HG03045 (cell line): ENCODE measurements around the gene REEP3.
"Not testable (repeated sequence)": the region's sequence is repeated elsewhere in the genome, so short reads cannot be mapped to it uniquely, and the experiment has no call there.

Source experiments
- ATAC-seq: cut with Tn5 transposase; IDR thresholded peaks from one replicate; pipeline ENCODE4 v1.9.1; 2021; ENCODE audit warnings: mild to moderate bottlenecking, moderate library complexity; ENCODE audit not compliant: unreplicated experiment

REEP3 gene

DNA sequence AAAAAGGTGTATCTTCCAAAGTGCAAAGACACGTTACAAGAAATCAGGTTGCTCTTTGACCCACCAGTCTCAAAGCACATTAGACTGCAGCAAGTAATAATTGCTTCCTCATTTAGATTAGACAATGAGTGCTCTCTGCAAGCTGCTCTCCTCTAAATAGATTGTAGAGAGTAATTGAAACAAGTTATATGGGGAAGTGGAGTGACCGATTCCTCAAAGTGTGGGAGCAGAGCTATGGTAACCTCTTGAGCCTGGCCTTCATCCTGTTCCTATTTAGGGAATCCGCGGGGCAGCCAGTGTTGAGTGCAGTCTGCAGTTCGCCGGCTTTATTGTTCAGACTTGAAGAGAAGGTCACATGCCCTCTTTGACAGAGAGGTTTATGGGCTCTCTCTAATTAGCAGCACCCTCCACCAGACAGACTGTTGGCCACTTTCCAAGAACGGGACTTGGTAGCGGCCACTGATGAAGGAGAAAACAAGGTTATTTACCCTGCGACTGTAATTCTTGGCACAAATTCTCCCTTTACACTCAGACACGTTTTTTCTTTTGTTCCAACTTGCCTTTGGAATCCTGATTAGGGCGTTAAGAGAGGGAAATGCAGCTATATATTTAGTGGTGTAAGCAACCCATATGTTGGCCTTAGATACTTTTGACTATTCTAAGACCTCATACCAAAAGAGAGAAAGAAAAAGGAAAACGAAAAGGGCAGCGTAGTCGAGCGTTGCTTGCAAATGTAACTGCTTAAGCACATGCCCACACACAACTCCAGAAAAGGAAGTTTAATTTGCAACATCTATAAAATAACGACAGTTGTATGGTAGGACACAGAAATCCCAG, 107.5 kb downstream of the REEP3 start:
- peak; percentile 19 for ATAC-seq

DNA sequence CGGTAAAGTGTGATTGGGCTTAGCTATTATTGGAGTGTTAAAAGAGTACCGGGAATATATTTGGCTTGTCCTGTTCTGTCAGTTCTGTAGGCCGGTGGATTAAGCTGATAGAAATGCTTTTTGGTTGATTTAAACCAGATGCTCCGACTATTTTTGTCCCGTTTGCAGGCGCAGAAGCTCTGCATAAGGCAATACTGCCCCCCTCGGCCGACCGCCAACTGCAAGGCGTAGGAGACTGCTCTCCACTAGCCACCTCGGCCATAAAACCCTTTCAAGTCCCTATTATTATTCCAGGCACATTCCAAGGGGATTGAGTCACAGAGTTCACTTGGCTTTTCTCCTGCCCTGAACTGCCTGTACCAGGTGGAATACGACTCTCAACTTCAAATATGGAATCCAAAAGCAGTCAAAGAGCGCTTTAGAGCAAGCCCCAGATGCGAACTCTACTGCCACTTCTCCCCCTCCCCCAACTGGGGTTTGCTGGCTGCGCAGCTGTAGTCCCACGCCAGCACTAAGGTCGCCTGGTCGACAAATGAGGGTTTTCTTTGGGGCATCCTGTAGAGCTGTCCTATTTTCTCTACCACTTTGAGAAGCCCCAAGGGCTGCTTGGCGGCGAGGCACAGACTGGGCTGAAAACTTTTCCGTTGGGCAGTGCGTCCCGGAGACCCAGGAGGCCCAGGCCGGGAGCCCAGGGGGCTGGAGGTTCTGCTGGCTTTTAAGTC, 108.3 kb downstream of the REEP3 start:
- peak; percentile 43 for ATAC-seq

DNA sequence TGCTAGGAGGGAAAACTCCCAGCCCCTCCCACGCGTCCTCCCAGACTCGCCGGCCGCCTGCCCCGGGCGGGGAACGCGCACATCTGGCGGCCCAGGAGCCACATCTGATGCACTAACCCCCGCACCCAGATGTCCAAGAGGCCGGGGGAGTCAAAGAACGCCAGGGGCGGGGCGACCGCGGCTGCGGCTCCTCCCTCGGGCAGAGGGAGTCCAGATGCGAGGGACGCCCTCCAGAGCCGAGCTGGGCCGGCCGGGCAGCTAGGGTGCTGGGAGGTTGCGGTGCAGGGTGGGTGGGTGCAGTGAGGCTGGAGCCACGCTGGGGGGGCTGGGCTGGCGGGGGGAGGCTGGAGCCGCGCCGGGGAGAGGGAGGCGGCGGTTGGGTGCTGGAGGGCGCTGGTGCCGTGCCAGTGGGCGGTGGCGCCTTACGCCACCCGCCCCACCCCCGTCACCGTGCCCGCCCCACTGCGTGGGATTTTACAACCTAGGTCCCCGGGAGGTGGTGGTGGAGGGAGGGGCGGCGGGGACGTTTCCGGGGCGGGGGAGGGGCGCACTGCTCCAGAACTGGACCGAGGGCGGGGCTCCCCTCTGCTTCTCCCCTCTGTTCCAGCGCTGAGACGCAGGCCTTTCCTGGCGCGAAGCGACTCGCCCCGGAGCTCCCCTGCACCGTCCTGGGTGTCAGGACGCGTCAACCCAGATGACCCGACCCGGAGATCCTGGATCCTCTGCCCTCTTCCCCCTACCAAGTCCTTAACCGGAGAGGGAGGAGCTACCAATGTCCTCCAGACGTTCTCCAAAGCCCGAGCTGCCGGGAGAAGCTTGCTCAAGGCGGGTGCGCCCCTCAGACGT, 109.1 kb downstream of the REEP3 start:
- peak; percentile 72 for ATAC-seq

DNA sequence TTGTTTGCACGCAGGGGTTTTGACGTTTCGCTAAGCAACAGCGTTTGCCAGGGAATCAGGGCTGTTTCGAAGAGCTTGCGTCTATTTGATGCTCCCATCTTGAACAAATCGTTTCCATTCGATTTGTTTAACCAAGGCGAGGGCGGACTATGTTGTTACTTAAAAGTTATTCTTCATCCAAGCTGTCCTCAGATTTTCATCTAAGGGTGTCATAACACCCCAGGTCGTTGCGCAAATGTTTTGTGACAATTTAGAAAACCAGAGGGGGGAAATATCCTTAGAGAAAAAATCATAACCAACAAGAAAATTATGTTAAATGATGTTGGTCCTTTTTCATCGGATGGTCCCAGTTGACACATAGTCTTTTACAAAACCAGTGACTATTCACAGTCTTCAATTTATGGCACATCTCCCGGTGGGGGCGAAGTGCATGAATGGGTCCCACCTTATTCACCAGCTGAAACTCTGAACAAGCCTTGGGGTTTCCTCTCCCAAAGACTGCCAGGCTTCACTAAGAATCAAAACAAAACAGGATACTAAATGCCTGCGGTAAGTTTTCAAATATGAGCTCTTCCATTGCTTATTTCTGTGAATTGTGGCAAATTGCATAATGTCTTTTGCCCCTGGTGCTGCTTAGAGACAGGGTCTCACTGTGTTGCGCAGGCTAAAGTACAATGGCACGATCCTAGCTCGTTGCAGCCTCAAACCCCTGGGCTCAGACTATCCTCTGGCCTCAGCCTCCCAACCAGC, 109.9 kb downstream of the REEP3 start:
- no peak for ATAC-seq

DNA sequence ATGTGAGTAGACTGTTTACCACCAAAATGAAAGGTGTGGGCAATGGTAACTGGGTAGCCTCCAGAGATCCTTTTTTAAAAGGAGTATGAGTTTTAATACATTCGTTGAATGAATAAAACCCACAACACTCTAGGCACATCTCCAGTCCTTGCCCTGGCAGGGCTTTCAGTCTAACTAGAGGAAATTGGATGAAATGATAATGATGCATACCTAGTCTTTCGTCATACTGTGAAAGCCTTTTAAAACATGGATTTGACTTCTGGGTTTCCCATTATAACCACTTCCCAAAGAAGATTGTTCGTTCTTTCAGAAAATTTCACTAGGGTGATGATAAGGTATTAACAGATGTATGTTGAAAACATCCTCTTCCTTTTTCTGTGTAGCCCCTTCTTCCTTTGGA, 110.8 kb downstream of the REEP3 start:
- ATAC-seq: no peak

DNA sequence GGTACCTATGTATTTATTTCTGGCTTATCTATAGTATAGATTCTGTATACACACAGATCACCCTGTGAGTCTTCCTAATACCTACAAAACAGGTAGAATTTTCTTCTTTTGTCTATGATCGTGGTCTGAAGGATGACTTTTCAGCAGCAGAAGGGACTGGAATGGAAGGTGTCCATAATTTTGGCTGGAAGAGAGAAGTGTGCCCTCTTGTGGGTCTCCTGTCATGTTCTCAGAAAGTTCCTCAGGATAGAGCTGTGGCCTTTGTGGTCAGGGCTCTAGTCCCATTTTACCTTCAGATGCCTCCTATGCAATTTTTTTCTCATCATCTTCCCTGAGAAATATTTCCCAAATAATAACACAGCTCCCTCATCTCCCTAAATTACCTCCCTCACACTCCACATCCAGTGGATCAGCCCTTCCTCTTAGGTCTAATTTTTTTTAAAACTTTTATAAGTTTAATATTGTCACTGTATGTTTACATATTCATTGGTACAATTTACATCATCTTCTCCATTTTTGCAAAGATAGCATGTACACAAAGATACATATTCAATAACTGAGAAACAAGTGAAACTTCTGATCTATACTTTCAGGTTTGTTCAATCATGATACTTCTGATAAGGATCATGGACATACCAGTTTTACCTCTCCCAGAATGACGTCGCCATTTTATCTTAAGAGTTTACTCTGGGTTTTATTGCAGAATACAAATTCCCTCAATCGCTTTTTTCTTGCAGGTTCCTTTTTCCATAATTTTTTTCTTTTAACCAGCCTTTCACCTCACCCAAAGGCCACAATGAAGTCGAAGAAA, 112.7 kb downstream of the REEP3 start:
- no peak for ATAC-seq

DNA sequence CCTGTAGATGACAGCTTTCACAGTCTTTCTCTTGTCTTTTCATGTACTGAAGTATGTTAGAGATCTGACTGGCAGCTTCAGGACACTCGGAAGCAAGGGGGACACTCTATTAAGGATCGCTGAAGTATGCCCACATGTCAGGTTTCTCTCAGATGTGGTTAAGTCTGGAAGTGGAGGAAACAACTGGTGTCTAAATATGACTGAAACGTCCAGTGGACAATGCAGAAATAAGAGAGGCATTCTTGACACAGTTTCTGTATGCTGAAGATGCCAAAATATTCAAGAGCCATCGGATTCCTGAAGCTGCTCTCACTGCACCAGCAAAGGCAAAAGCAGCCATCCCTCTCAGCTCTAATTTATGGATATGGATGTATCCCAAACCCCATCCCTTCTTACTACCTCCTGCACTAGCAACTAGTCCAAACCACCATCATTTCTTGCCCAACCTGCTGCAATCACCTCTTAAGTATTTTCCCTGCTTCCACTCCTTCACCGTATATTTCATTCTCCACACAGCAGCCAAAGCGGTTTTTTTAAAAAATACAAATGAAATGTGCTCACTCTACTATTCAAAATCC, 113.4 kb downstream of the REEP3 start:
- ATAC-seq: no peak

DNA sequence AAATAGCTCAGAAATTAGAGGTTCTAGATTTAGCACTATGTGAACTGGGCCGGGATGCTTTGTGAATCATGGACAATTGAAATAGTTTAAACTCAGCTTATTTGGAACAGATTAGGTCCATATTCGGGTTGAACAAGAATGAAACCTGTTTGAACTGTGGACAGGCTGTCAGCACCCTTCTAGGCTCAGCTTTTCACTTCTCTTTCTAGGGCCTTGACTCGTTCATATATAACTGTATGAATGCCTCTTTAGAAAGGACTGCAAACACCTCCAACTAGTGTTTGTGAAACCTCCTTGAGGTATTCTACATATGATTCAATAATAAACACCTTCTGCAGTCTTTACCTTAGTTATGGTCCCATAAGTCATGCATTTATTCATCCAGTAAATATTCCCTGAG, 115.6 kb downstream of the REEP3 start:
- ATAC-seq: no peak

DNA sequence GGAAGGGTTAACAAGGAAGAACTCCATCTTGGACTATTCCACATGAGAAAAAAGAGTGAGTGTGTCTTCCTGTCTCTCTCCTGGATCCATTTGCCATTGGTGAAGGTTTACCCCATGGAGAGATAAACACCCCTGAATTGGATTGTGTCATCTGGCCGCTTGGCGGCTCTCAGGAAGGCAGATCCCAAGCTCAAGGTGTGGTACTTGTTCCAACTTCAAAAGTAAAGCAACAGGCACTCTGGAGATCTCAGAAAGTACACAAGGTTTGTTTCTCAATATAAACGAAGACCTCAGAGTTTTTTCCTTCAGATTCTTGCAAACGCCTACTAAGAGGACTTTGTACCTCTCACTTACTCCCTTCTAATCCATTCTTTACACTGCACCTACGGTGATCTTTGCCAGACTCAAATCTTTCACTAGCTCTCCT, 116.7 kb downstream of the REEP3 start:
- no peak for ATAC-seq

DNA sequence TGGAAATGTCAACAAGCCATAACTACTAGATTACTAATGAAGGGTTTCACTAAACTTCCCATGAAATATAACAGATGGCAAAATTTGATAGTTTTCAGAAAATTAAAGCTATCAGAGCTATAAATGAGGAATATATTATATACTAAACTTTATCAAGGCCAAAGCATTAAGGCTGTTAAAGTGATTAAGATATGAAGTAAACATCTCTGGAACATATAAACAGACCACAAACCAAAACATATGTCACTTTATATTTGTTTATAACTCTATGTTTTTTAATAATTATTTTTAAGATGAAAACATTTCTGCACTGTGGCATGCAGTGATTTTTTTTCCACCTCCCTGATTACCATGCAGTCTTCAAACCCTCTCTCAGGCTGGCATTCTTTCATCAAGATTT, 120.2 kb downstream of the REEP3 start:
- no peak for ATAC-seq

DNA sequence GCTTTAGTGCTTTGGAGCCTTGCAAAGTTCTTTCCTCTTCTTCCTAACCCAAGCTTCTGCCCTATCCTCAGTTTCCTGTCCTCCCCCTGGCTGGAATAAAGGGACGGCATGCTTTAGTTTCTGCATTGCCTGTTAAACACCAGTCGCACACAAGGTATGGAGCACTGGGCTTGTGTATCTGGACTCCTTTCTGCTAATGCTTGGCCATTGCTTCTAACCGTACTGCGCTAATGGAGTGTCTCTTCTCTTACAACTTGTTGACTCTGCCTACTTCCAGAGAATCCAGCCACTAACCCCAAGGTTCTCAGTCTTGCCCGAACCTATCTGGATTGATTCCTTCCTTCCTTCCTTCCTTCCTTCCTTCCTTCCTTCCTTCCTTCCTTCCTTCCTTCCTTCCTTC, 120.6 kb downstream of the REEP3 start:
- ATAC-seq: no peak

DNA sequence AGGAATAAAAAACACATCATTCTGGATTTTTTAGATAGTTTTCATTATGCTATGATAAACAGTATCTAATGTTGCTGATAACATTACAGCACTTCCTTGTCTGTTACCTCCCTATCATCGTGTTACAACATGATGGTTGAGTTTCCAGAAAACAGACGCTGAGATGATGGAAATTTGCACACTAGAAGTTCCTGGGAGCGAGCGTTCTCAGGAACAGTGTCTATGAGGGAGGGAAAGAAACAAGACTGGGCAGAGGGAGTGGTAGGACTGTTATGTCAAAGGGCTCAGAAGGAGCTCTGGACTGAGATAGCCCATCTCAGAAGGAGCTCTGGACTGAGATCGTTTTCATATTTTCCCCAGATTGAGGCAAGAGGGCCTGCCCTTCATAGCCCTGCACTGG, 121.6 kb downstream of the REEP3 start:
- no peak for ATAC-seq

DNA sequence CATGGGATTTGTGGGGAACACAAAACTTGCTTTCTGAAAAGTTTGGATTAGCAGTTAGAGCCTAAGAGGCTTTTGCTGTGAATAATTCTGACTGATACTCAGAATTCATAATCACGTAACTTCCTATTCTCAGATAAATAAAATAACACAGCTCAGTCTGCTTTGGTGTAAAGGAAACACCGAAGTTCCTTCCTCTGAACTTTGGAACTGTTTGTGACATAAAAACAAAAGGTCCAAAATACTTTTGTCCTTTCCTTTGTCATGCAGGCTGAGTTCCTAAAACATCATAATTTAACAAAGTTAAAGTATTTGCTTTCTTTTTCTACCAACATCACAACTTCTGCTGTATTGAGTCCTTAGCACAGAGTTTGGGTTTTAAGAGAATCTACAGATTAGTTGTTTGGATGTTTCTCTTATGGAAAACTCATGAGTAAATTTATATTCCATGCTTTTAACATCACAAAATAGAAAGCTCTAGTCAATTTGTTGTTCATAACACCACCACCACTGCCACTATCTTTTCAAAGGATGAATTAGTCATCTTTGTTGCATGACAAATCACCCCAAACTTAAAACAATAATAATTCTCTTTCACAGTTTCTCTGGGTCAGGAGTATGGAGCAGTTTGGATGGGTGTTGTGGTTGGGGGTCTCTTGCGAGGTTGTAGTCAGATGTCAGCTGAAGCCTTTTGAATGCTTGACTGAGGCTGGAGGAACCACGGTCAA, 123.4 kb downstream of the REEP3 start:
- ATAC-seq: no peak

DNA sequence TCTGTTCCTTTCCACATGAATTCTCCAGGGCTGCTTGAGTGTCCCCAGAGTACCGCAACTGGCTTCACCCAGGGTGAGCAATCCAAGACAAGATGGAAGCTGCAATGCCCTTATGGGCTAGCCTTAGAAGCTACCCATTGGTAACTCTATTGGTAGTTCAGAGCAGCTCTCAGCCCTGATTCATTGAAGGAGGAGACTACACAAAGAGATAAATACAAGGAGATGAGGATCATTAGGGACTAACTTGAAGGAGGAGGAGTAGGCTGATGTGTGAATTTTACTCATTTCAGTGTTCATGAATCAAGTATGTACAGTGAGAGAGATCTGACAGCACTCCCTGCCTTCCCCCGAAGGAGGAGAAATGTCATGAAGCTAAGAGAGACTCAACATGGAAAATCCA, 124.0 kb downstream of the REEP3 start:
- ATAC-seq: no peak

DNA sequence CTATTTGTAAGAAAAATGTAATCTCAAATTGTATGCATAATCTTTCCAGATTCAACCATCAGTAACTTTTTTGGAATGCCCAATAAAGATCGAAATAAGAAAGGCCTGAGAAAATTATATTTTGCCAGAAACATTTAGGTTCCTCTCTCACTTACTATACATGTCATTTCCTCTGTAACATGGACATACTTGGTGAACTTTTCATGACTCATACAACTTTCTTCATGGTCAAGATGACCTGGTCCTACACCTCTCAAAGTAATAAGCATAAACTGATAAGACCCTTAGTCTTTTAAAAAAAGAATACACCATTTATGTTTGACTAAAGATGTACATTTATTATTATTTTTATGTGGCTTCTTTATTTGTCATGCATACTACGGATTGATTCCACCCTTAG, 125.3 kb downstream of the REEP3 start:
- ATAC-seq: no peak

DNA sequence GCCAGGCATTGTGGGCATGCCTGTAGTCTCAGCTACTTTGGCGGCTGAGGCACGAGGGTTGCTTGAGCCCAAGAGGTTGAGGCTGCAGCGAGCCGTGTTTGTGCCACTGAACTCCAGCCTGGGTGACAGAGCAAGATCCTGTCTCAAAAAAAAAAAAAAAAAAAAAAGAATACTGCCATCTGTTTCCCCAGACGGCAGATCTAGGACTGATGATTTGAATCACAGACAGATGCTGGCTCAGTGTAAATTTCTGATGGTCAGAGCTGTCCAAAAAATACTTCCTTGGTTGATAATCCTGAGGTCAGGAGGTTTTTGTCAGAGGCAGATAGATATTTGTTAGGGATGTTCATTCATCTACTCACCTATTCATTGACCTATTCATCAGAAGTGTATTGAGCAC, 130.7 kb downstream of the REEP3 start:
- no peak for ATAC-seq

DNA sequence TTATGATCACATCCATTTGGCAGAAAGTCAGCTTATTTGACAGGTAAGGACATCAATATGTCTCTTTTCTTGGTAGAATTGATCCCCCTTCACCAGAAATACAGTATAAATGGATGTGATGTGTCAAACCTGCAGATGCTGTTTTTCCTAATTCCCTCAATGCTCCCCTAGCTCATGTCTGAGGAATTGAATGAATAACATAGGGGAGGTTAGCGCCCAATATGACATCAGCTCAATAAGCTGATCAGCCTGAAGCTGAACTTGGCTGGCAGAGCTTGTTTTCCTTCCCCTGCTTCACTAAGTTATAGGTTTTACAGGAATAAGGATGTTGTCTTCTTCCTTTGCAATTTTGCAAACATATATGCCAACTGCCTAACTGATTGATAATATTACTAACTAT, 132.5 kb downstream of the REEP3 start:
- no peak for ATAC-seq

DNA sequence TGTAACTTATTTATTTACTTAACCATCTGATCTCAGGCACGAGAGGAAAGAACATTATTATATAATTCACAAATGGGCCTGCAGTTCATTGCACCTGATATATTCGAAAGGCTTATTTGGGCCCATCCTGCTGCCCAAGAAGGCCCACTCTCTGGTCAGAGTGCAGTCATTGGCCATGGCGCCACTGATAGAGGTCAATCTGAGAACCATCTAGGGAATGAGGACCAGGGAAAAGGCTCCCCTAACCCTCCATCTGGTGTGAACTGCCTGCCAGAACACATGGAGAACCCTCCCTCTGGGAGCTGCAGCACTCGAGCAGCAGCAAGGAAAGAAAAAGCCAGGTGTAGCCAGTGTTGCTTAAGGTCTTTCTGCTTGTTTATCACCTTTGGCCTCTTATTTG, 136.6 kb downstream of the REEP3 start:
- ATAC-seq: no peak

DNA sequence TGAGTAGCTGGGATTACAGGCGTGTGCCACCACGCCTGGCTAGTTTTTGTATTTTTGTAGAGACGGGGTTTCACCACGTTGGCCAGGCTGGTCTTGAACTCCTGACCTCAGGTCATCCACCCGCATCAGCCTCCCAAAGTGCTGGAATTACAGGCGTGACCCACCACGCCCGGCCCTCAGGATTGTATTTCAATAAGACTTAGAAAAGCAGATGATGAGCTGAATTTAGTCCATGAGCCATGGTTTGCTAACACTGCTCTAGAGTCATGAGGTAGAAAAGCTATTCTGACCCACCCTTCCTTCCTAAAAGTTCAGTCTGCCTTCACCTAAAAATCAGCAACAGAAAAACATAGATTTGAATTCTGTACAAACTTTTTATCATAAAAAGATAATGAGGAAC, 139.7 kb downstream of the REEP3 start:
- not testable (repeated sequence) for ATAC-seq
